MV-4-11 (cell line): Measurements from ENCODE around the gene DBNDD1.
"Not testable (repeated sequence)": the region's sequence is repeated elsewhere in the genome, so short reads cannot be mapped to it uniquely, and the experiment has no call there.

ENCODE experiments used
- DNase-seq: peaks from one replicate; lab custom pipeline; 2025; lab: John Stamatoyannopoulos, UW

Gene DBNDD1

GRCh38 chr16:90018652-90019542, at the start of gene DBNDD1:
Gene DBNDD1, minus strand, starts transcription at chr16:90019456. Its CDS starts 115 bp downstream, at chr16:90019341.
- DNase-seq, result no peak

- DNase-seq, result no peak
Measured at GRCh38 chr16:90061437-90061836, 42.2 kb upstream of the DBNDD1 start.

- peak; percentile 71 for DNase-seq
Measured at GRCh38 chr16:90057738-90058173, 38.5 kb upstream of the DBNDD1 start.

- DNase-seq, result not testable (repeated sequence)
Measured at GRCh38 chr16:90056521-90056920, 37.3 kb upstream of the DBNDD1 start.

- DNase-seq, result no peak
Measured at GRCh38 chr16:90055371-90055770, 36.1 kb upstream of the DBNDD1 start.

- DNase-seq, result no peak
Measured at GRCh38 chr16:90054554-90054953, 35.3 kb upstream of the DBNDD1 start.

- DNase-seq, result peak; percentile 53
Measured at GRCh38 chr16:90053902-90054500, 34.7 kb upstream of the DBNDD1 start.

GRCh38 chr16:90050969-90051368, 31.7 kb upstream of the DBNDD1 start:
- no peak for DNase-seq

- no peak for DNase-seq
Measured at GRCh38 chr16:90048737-90049330, 29.6 kb upstream of the DBNDD1 start.

GRCh38 chr16:90048347-90048722, 29.1 kb upstream of the DBNDD1 start:
- DNase-seq, result no peak

- DNase-seq, result no peak
Measured at GRCh38 chr16:90047714-90048346, 28.6 kb upstream of the DBNDD1 start.

GRCh38 chr16:90046971-90047713, 27.9 kb upstream of the DBNDD1 start:
- no peak for DNase-seq

GRCh38 chr16:90046122-90046970, 27.1 kb upstream of the DBNDD1 start:
- no peak for DNase-seq

- DNase-seq, result no peak
Measured at GRCh38 chr16:90044111-90044551, 24.9 kb upstream of the DBNDD1 start.

- DNase-seq, result no peak
Measured at GRCh38 chr16:90043526-90043925, 24.3 kb upstream of the DBNDD1 start.

GRCh38 chr16:90042946-90043514, 23.8 kb upstream of the DBNDD1 start:
- DNase-seq, result no peak

GRCh38 chr16:90041896-90042473, 22.7 kb upstream of the DBNDD1 start:
- DNase-seq, result no peak

- DNase-seq, result no peak
Measured at GRCh38 chr16:90040152-90041023, 21.1 kb upstream of the DBNDD1 start.

GRCh38 chr16:90037276-90037675, 18.0 kb upstream of the DBNDD1 start:
- DNase-seq, result no peak
